Thoracic aorta (tissue), 2 donors: ENCODE data around the gene DPYD. TPM values are rescaled to one million over a fixed set of nuclear protein-coding genes. Genes with fewer than 3 reads are reported as not detected.

Source experiments
- ATAC-seq: fragments of 150-250 bp; one replicate; pipeline ENCODE4 v1.8.0; 2017; ENCODE audit warnings: low read depth; ENCODE audit not compliant: insufficient number of reproducible peaks, low FRiP score
- DNase-seq: peaks from one replicate; pipeline ENCODE4 v3.0.0-alpha.2; 2020; ENCODE audit warnings: low spot score
- H3K27ac ChIP-seq, 2 donors: fragments of 200-600 bp; sonication (generic); 1 replicate in 1 of 2; 2 replicates in 1 of 2; pipeline ENCODE4 v1.5.1; 2016; ENCODE audit warnings: mild to moderate bottlenecking in 2 of 2, moderate library complexity in 2 of 2
- H3K27me3 ChIP-seq: fragments of 200-600 bp; sonication (generic); replicated peaks from 2 replicates; pipeline ENCODE4 v1.6.0; 2016; ENCODE audit warnings: mild to moderate bottlenecking; ENCODE audit not compliant: insufficient read depth
- H3K36me3 ChIP-seq: fragments of 200-600 bp; sonication (generic); one replicate; pipeline ENCODE4 v1.5.1; 2016
- H3K4me1 ChIP-seq, 2 donors: fragments of 200-600 bp; sonication (generic); 1 replicate in 1 of 2; 2 replicates in 1 of 2; pipeline versions ENCODE4 v1.5.1 to v1.6.0; 2016; ENCODE audit warnings: low read depth in 2 of 2, mild to moderate bottlenecking in 1 of 2; ENCODE audit not compliant: control insufficient read depth in 1 of 2
- H3K4me3 ChIP-seq: fragments of 200-600 bp; sonication (generic); 2 replicates; pipeline ENCODE4 v1.5.1; 2016; ENCODE audit warnings: mild to moderate bottlenecking
- H3K9me3 ChIP-seq: fragments of 200-600 bp; sonication (generic); 2 replicates; pipeline ENCODE4 v1.5.1; 2016
- total RNA-seq, 2 donors: library from RNA; depleted of rRNA; stranded (reverse); fragments of >200 nt; gene quantifications; one replicate each; pipeline versions ENCODE4 v1.1.0 to v1.2.3, GENCODE V29; 2016
- TF ChIP-seq, protein P1 (sequence below): fragments of 200-600 bp; sonication (generic); IDR thresholded peaks from one replicate; pipeline ENCODE4 v1.5.1; 2019; ENCODE audit warnings: antibody characterized with exemption

Gene DPYD
- total RNA-seq, 2 donors from 2014 or later: 29.1 to 44.2 TPM

DNA sequence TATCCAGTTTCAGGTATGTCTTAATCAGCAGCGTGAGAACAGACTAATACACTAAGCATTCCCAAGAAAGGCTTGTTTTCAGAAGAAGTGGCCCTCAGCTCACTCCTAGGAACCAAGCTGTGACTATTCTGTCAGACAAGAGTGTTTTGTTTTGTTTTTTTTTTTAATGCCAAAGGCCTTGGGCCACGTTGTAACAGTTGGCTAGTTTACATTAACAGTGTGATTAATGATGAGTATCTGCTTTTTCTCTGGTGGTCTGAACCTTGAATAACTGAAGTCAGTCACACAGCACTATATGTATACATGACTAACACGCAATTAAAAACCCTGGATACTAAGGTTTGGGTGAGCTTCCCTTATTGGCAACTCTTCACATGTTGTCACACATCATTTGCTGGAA is 21.9 kb downstream of the DPYD start:
- peaks cover 9 to 11% of the 10 kb centered on the region in 2 donors for H3K4me1 ChIP-seq
- H3K4me3 ChIP-seq: no peak overlapping the region
- no peaks in the 10 kb centered on the region for H3K36me3 ChIP-seq
- TF ChIP-seq, protein P1, sequence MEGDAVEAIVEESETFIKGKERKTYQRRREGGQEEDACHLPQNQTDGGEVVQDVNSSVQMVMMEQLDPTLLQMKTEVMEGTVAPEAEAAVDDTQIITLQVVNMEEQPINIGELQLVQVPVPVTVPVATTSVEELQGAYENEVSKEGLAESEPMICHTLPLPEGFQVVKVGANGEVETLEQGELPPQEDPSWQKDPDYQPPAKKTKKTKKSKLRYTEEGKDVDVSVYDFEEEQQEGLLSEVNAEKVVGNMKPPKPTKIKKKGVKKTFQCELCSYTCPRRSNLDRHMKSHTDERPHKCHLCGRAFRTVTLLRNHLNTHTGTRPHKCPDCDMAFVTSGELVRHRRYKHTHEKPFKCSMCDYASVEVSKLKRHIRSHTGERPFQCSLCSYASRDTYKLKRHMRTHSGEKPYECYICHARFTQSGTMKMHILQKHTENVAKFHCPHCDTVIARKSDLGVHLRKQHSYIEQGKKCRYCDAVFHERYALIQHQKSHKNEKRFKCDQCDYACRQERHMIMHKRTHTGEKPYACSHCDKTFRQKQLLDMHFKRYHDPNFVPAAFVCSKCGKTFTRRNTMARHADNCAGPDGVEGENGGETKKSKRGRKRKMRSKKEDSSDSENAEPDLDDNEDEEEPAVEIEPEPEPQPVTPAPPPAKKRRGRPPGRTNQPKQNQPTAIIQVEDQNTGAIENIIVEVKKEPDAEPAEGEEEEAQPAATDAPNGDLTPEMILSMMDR: no peak
- H3K9me3 ChIP-seq: no peaks in the 10 kb centered on the region
- no peaks in the 10 kb centered on the region for H3K27me3 ChIP-seq
- DNase-seq (no peak), ATAC-seq (no peak)
- H3K27ac ChIP-seq: no peak overlapping the region

DNA sequence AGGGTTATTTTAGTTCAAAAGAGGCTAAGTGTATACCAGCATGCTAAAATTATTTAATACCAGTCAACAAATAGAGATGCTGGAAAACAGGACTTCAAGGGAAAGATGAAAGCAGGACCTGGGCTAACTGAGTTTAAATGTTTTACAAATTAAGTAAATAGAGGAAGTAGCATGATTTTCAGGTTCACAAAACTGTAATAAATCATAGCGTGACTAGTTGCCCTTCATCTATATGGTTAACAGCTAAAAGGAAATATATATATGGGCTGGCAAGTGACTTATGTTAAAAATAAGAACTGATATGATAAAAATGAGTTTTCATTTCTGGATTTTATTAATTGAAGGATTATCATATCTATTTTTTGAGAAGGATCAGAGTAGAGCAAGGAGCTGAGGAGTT is 25.6 kb downstream of the DPYD start:
- no peak for ATAC-seq
- H3K27me3 ChIP-seq: no peaks in the 10 kb centered on the region
- no peak overlapping the region for H3K27ac ChIP-seq
- H3K4me1 ChIP-seq: no peaks in the 10 kb centered on the region
- no peak overlapping the region for H3K4me3 ChIP-seq
- H3K9me3 ChIP-seq: no peaks in the 10 kb centered on the region
- TF ChIP-seq, protein P1: no peak
- DNase-seq: no peak
- no peaks in the 10 kb centered on the region for H3K36me3 ChIP-seq

DNA sequence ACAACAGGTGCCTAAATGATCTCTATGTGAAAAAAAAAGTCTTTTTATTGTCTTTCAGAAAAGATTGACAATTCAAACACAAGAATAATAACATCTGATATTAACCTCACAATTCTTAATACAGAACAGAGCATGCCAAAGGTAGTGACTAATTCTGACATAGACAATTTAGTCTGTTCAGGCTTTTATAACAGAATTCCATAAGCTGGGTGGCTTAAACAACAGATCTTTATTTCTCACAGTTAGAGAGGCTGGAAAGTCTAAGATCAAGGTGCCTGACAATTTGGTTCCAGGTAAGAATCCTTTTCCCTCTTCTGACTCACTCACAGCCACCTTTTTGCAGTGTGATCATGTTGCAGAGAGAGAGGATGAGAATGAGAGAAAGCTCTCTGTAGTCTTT is 27.0 kb downstream of the DPYD start:
- H3K4me1 ChIP-seq: no peaks in the 10 kb centered on the region
- no peak overlapping the region for H3K4me3 ChIP-seq
- H3K27ac ChIP-seq: no peak overlapping the region
- TF ChIP-seq, protein P1: no peak
- DNase-seq: no peak
- H3K9me3 ChIP-seq: peaks cover under 1% of the 10 kb centered on the region
- no peaks in the 10 kb centered on the region for H3K36me3 ChIP-seq
- ATAC-seq: no peak
- no peaks in the 10 kb centered on the region for H3K27me3 ChIP-seq

DNA sequence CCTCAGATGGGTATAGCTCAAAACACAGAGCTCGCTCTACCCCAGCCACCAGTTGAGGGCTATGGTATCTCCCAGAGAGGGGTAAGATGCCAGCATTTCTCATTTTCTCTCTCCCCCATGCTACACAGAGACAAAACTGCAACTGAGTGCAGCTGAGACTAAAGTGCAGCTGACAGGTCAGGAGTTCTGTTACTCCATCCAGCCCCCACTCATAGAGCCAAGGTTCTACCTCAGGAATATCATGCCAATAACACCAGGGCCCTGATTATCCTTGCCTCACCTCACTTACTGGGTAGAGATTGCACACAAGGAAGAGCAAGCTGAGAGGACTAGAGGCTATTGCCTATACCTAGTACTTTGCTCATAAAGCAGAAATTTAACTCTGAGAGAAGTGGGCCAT is 34.6 kb downstream of the DPYD start:
- TF ChIP-seq, protein P1: no peak
- no peaks in the 10 kb centered on the region for H3K36me3 ChIP-seq

DNA sequence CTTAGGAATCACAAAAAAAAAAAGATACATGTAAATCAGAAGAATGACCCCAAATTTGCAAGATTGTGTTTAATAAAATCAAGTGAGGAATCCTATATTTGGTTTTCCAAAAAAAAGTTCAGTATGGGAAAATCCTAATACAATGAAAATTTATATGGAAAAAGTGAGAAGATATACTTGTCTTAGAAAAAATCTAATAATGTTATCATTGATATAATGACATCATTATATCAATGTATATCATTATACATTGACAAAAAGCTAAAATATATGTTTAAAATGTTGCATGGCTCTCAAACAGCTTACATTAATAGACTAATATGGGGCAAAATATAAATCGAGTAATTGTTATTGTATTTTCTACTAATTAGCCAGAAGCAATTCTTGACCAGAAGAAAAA is 37.0 kb downstream of the DPYD start:
- ATAC-seq (no peak), DNase-seq (no peak)
- Histone ChIP-seq H3K27me3 (no peaks in the 10 kb centered on the region), H3K9me3 (peaks cover 10% of the 10 kb centered on the region), H3K4me1 (no peaks in the 10 kb centered on the region), H3K4me3 (no peak overlapping the region), H3K27ac (no peak overlapping the region), H3K36me3 (no peaks in the 10 kb centered on the region)
- TF ChIP-seq, protein P1: no peak

More for the DNA sequence above, 34.6 kb downstream of the DPYD start:
- Histone ChIP-seq H3K27ac (no peak overlapping the region), H3K4me3 (no peak overlapping the region), H3K27me3 (no peaks in the 10 kb centered on the region), H3K9me3 (peaks cover 11% of the 10 kb centered on the region), H3K4me1 (no peaks in the 10 kb centered on the region)
- ATAC-seq (no peak), DNase-seq (no peak)
